PFSK-1 (cell line): ENCODE data around the gene RPS6KC1.

Source experiments
- POLR2AphosphoS5 ChIP-seq: IDR thresholded peaks from 2 replicates; pipeline ENCODE4 v1.6.1; 2012; ENCODE audit warnings: low read depth, mild to moderate bottlenecking, control low read depth, low read length, moderate library complexity
- SIN3A ChIP-seq: IDR thresholded peaks from 2 replicates; pipeline ENCODE4 v1.6.1; 2012; ENCODE audit warnings: mild to moderate bottlenecking, low read length, moderate library complexity, borderline replicate concordance; ENCODE audit not compliant: insufficient read depth
- TAF1 ChIP-seq: IDR thresholded peaks from 2 replicates; pipeline ENCODE4 v1.6.1; 2012; ENCODE audit warnings: low read length, control low read depth, borderline replicate concordance; ENCODE audit not compliant: insufficient read depth

GRCh38 chr1:213124590-213124989 lies 73.5 kb downstream of the RPS6KC1 start:
- TF ChIP-seq SIN3A (no peak), POLR2AphosphoS5 (no peak), TAF1 (no peak)
